OCI-LY7 (cell line): ENCODE measurements around the gene PRKD1.

ENCODE experiments used
- EZH2phosphoT487 ChIP-seq: fragments of 200-600 bp; sonication (generic); IDR thresholded peaks from 2 replicates; pipeline ENCODE4 v1.6.1; 2018; ENCODE audit warnings: low read depth, borderline replicate concordance, mild to moderate bottlenecking, mixed run types, antibody characterized with exemption, low read length, moderate library complexity, mixed read lengths
- TF ChIP-seq, protein P1 (sequence below): fragments of 200-600 bp; sonication (generic); conservative IDR thresholded peaks from 2 replicates; pipeline ENCODE4 v1.5.1; 2014; ENCODE audit warnings: mild to moderate bottlenecking, antibody characterized with exemption, low read length, moderate library complexity, mixed read lengths

DNA sequence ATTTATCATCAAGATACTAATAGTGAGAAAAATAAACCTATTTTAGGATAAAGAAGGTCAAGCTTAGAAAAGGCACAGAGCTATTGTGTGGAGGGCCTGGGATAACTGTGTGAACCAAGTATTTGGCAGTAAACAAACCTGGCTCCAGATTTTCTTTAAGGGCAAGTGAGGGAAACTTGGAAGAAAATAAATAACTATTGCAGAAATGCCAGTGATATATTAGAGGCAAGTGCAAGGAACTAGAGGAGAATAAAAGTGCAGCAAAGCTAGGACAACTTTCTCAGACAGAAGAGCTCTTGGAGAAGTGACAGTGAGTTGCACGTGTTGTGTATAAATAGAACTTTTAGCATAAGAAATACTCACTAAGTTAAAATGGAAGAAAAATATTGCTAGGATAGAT lies 83.7 kb downstream of the PRKD1 start:
- TF ChIP-seq, protein P1, sequence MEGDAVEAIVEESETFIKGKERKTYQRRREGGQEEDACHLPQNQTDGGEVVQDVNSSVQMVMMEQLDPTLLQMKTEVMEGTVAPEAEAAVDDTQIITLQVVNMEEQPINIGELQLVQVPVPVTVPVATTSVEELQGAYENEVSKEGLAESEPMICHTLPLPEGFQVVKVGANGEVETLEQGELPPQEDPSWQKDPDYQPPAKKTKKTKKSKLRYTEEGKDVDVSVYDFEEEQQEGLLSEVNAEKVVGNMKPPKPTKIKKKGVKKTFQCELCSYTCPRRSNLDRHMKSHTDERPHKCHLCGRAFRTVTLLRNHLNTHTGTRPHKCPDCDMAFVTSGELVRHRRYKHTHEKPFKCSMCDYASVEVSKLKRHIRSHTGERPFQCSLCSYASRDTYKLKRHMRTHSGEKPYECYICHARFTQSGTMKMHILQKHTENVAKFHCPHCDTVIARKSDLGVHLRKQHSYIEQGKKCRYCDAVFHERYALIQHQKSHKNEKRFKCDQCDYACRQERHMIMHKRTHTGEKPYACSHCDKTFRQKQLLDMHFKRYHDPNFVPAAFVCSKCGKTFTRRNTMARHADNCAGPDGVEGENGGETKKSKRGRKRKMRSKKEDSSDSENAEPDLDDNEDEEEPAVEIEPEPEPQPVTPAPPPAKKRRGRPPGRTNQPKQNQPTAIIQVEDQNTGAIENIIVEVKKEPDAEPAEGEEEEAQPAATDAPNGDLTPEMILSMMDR: no peak
- no peak for TF ChIP-seq EZH2phosphoT487
